ENCODE measurements around the gene CACNB4. TPM values are rescaled to one million over a fixed set of nuclear protein-coding genes. Genes with fewer than 3 reads are reported as not detected.

CACNB4 gene
- total RNA-seq, 2 experiments from 2014 or later, result 0.14 to 0.20 TPM

DNA sequence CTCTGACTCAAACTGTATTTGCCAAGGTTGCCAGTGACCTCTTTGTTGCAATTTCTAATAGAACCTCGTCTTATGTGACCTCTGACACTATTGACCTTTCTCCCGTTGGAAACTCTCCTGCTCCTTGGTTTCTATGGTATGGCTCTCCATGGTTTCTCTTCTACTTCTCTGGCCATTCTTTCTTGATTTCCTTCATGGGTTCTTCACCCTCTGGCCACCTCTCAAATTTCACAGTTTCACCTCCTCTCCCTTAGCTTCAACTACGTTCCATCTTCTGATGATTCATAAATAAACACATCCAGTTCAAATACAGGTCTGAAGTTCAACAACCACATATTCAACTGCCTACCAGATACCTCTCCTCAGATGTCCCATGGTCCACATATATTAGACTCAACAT, 109.5 kb downstream of the CACNB4 start:
- Histone ChIP-seq H3K27ac (ENCODE audit: low read depth in 1 of 2, low read length in 2 of 2) (no peak overlapping the region), H3K36me3 (ENCODE audit: insufficient read depth, low read length) (no peaks in the 10 kb centered on the region), H3K4me3 (ENCODE audit: low read length) (no peak overlapping the region), H3K27me3 (ENCODE audit: control insufficient read depth in 1 of 2, insufficient read depth in 2 of 2, low read length in 2 of 2) (no peaks in the 10 kb centered on the region), H3K9me3 (ENCODE audit: control insufficient read depth in 1 of 2, insufficient read depth in 1 of 2, low read length in 2 of 2) (no peaks in the 10 kb centered on the region), H3K4me1 (ENCODE audit: insufficient read depth, low read length) (no peaks in the 10 kb centered on the region)
- H3K36me3 Mint-ChIP-seq (ENCODE audit: low read depth), result no peaks in the 10 kb centered on the region
- H3K27me3 Mint-ChIP-seq, result no peaks in the 10 kb centered on the region
- no peaks in the 10 kb centered on the region for H3K4me1 Mint-ChIP-seq (ENCODE audit: low read depth)
- no peak for ATAC-seq (ENCODE audit: poor library complexity)
- intact Hi-C loops (cut with DNase I, micrococcal nuclease), result no loop called here
- H3K27ac Mint-ChIP-seq, result no peak overlapping the region
- no peak for DNase-seq
- no peaks in the 10 kb centered on the region for H3K9me3 Mint-ChIP-seq
- TF ChIP-seq, protein P1, sequence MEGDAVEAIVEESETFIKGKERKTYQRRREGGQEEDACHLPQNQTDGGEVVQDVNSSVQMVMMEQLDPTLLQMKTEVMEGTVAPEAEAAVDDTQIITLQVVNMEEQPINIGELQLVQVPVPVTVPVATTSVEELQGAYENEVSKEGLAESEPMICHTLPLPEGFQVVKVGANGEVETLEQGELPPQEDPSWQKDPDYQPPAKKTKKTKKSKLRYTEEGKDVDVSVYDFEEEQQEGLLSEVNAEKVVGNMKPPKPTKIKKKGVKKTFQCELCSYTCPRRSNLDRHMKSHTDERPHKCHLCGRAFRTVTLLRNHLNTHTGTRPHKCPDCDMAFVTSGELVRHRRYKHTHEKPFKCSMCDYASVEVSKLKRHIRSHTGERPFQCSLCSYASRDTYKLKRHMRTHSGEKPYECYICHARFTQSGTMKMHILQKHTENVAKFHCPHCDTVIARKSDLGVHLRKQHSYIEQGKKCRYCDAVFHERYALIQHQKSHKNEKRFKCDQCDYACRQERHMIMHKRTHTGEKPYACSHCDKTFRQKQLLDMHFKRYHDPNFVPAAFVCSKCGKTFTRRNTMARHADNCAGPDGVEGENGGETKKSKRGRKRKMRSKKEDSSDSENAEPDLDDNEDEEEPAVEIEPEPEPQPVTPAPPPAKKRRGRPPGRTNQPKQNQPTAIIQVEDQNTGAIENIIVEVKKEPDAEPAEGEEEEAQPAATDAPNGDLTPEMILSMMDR (IDR thresholded peaks at IDR 0.05), result no peak
- ChIA-PET CTCF (no interaction called here), POLR2A (no interaction called here)
- H3K4me3 Mint-ChIP-seq, result no peak overlapping the region

DNA sequence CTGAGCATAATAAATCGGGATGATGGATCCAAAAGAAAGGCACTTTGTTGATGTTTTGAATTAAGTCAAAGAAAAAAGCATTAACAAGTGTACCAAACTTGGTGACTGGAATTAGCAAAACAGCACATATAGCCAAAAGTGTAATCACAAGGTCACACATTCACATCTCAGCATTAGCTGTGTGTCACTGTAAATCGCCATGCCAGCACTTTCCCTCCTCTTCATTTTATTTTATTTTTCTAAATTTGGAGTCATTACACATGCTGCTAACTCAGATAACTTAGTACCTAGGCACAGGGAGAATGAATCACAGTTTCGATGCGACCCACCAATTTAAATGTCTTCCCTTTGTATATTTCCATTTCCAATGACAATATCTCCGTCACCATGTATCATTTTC, 111.4 kb downstream of the CACNB4 start:
- no peaks in the 10 kb centered on the region for H3K9me3 ChIP-seq (ENCODE audit: control insufficient read depth in 1 of 2, insufficient read depth in 1 of 2, low read length in 2 of 2)
- Mint-ChIP-seq H3K9me3 (no peaks in the 10 kb centered on the region), H3K27me3 (no peaks in the 10 kb centered on the region), H3K4me3 (no peak overlapping the region), H3K36me3 (ENCODE audit: low read depth) (no peaks in the 10 kb centered on the region), H3K27ac (no peak overlapping the region), H3K4me1 (ENCODE audit: low read depth) (no peaks in the 10 kb centered on the region)
- CTCF ChIA-PET, result no interaction called here
- no peaks in the 10 kb centered on the region for H3K27me3 ChIP-seq (ENCODE audit: control insufficient read depth in 1 of 2, insufficient read depth in 2 of 2, low read length in 2 of 2)
- H3K27ac ChIP-seq (ENCODE audit: low read depth in 1 of 2, low read length in 2 of 2), result no peak overlapping the region
- H3K36me3 ChIP-seq (ENCODE audit: insufficient read depth, low read length), result no peaks in the 10 kb centered on the region
- ATAC-seq (ENCODE audit: poor library complexity) (no peak), DNase-seq (no peak)
- no peaks in the 10 kb centered on the region for H3K4me1 ChIP-seq (ENCODE audit: insufficient read depth, low read length)
- POLR2A ChIA-PET, result no interaction called here
- intact Hi-C loops (cut with DNase I, micrococcal nuclease), result no loop called here
- TF ChIP-seq, protein P1 (IDR thresholded peaks at IDR 0.05), result no peak
- H3K4me3 ChIP-seq (ENCODE audit: low read length), result no peak overlapping the region

DNA sequence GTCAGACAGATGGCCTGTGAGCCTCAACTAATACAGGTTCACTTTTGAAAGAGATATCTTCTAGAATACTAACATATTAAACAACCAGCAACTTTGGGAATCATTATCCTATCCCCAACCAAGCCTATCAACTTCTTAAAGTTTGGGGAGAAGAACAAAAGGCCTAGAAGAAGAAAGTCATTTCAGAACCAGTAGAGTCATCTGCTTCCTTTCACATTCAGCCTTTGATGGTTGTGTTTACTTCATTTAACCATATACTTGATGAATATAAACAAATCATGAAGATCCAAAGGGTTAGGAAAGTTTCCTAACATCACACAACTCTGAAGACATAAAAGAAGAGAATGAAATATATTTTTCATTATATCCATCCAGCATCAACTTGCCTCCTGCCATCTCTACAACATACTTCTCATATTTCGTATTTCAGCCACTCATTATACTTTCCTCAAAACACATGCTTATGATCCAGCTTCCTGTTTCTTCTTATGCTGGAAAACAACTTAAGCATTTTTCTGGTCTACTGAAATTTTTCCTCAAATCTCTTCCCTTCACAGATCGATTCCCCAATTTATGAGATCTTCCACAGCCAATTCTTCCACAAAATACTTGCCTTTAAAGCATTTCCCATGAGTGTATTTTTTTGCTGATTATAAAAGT, 114.3 kb downstream of the CACNB4 start:
- H3K36me3 ChIP-seq (ENCODE audit: insufficient read depth, low read length), result no peaks in the 10 kb centered on the region
- POLR2A ChIA-PET, result no interaction called here
- DNase-seq, result no peak
- H3K9me3 Mint-ChIP-seq, result no peaks in the 10 kb centered on the region
- CTCF ChIA-PET, result no interaction called here
- H3K4me1 ChIP-seq (ENCODE audit: insufficient read depth, low read length), result no peaks in the 10 kb centered on the region
- no peak overlapping the region for H3K4me3 ChIP-seq (ENCODE audit: low read length)
- H3K27me3 ChIP-seq (ENCODE audit: control insufficient read depth in 1 of 2, insufficient read depth in 2 of 2, low read length in 2 of 2), result no peaks in the 10 kb centered on the region
- no peak overlapping the region for H3K4me3 Mint-ChIP-seq
- H3K4me1 Mint-ChIP-seq (ENCODE audit: low read depth), result no peaks in the 10 kb centered on the region
- no peak overlapping the region for H3K27ac Mint-ChIP-seq
- no peaks in the 10 kb centered on the region for H3K9me3 ChIP-seq (ENCODE audit: control insufficient read depth in 1 of 2, insufficient read depth in 1 of 2, low read length in 2 of 2)
- H3K27me3 Mint-ChIP-seq, result peaks cover 5% of the 10 kb centered on the region
- intact Hi-C loops (cut with DNase I, micrococcal nuclease), result no loop called here
- TF ChIP-seq, protein P1 (IDR thresholded peaks at IDR 0.05), result no peak
- ATAC-seq (ENCODE audit: poor library complexity), result no peak
- H3K27ac ChIP-seq (ENCODE audit: low read depth in 1 of 2, low read length in 2 of 2), result no peak overlapping the region
- no peaks in the 10 kb centered on the region for H3K36me3 Mint-ChIP-seq (ENCODE audit: low read depth)

Measured in CD4-positive, alpha-beta T cell (primary cell).